Mesothelial cell of epicardium (in vitro differentiated cells): ENCODE data around the gene RALGPS1. TPM values are rescaled to one million over a fixed set of nuclear protein-coding genes. Genes with fewer than 3 reads are reported as not detected.
"Not testable (repeated sequence)": the region's sequence is repeated elsewhere in the genome, so short reads cannot be mapped to it uniquely, and the experiment has no call there.

Source experiments
- DNase-seq, 2 experiments: peaks; one replicate each; pipeline ENCODE4 v3.0.0; 2021; ENCODE audit warnings: low spot score in 2 of 2; ENCODE audit not compliant: unreplicated experiment in 2 of 2
- H3K27ac Mint-ChIP-seq: 2 replicates; pipeline ENCODE4 v1.8.0; 2021; ENCODE audit warnings: mixed read lengths
- H3K27me3 Mint-ChIP-seq: 2 replicates; pipeline ENCODE4 v1.8.0; 2021; ENCODE audit warnings: low read depth, mixed read lengths
- H3K36me3 Mint-ChIP-seq: 2 replicates; pipeline ENCODE4 v1.8.0; 2021; ENCODE audit warnings: mixed read lengths
- H3K4me1 Mint-ChIP-seq: 2 replicates; pipeline ENCODE4 v1.8.0; 2021; ENCODE audit warnings: mixed read lengths
- H3K4me3 Mint-ChIP-seq: 2 replicates; pipeline ENCODE4 v1.8.0; 2021; ENCODE audit warnings: mild to moderate bottlenecking, moderate library complexity, mixed read lengths
- H3K9me3 Mint-ChIP-seq: 2 replicates; pipeline ENCODE4 v1.8.0; 2021; ENCODE audit warnings: mixed read lengths
- total RNA-seq: library from RNA; stranded (reverse); gene quantifications from 3 replicates; pipeline ENCODE4 v1.2.1, GENCODE V29; 2021
- TF ChIP-seq, protein P1 (sequence below): fragments of 200-600 bp; sonication (generic); IDR thresholded peaks from one replicate; pipeline ENCODE4 v1.5.0; 2021; ENCODE audit warnings: antibody characterized with exemption; ENCODE audit not compliant: unreplicated experiment

The RALGPS1 gene
- total RNA-seq, 1 donor from 2014 or later: 25.6 TPM

DNA sequence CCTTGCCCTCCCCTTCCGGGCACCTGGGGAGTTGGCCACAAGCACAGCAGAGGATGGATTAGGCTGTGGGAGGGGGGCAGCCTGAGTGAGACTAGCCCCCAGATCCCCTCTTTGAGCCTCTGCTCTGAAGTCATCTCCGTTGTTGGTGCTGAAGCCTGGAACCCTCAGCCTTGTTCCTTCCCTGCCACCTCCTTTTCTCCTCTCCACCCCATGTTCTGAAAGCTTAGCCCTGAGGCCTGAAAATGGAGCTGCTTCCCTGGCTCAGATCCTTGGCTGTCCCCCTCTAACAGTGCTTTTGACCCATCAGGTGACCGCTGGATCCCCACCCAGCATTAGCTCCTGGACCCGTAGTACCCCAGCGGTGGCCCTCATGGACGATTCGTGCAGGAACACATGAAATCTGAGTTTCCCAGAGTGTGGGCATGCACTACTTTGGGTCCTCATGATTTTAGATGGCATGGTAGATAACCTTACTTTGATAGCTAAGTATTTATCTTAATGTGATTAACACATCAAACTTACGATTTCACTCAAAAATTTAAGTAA lies 229.4 kb downstream of the RALGPS1 start:
- Mint-ChIP-seq H3K4me1 (no peaks in the 10 kb centered on the region), H3K27me3 (no peaks in the 10 kb centered on the region), H3K36me3 (no peaks in the 10 kb centered on the region), H3K9me3 (peaks cover 7% of the 10 kb centered on the region), H3K27ac (no peak overlapping the region), H3K4me3 (no peak overlapping the region)
- TF ChIP-seq, protein P1, sequence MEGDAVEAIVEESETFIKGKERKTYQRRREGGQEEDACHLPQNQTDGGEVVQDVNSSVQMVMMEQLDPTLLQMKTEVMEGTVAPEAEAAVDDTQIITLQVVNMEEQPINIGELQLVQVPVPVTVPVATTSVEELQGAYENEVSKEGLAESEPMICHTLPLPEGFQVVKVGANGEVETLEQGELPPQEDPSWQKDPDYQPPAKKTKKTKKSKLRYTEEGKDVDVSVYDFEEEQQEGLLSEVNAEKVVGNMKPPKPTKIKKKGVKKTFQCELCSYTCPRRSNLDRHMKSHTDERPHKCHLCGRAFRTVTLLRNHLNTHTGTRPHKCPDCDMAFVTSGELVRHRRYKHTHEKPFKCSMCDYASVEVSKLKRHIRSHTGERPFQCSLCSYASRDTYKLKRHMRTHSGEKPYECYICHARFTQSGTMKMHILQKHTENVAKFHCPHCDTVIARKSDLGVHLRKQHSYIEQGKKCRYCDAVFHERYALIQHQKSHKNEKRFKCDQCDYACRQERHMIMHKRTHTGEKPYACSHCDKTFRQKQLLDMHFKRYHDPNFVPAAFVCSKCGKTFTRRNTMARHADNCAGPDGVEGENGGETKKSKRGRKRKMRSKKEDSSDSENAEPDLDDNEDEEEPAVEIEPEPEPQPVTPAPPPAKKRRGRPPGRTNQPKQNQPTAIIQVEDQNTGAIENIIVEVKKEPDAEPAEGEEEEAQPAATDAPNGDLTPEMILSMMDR: no peak
- DNase-seq: no peak

DNA sequence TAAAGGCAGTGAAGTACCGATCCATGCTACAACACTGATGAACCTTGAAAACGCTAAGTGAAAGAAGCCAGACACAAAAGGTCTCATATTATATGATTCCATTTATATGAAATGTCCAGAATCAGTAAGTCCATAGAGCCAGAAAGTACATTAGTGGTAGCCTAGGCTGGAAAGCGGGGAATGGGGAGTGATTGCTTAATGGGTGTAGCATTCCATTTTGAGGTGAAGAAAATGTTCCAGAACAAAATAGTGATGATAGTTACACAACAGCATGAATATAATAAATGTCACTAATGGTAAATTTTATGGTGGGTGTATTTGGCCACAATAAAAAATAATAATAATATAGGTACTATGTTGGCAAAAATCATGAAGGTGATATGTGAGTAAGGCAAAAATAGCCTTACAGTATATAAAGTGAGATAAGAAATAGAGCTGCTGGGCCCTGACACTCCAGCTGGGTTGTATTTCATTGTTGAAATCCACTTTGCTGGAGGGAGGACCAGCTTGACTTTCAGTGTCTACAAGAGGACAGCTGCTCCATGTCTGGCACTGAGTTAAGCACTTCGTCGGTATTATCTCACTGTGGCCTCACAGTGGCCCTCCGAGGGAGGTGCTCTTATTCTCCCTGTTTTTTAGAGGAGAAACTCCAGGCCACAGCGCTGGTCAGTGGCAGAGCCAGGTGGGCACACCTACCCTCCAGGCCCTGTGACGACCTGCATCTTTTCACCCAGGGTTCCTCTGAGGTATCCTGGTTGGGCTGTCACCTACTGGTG lies 230.3 kb downstream of the RALGPS1 start:
- Mint-ChIP-seq H3K27ac (no peak overlapping the region), H3K4me1 (no peaks in the 10 kb centered on the region), H3K9me3 (peaks cover 7% of the 10 kb centered on the region), H3K36me3 (no peaks in the 10 kb centered on the region), H3K4me3 (no peak overlapping the region), H3K27me3 (no peaks in the 10 kb centered on the region)
- TF ChIP-seq, protein P1: no peak
- no peak for DNase-seq

DNA sequence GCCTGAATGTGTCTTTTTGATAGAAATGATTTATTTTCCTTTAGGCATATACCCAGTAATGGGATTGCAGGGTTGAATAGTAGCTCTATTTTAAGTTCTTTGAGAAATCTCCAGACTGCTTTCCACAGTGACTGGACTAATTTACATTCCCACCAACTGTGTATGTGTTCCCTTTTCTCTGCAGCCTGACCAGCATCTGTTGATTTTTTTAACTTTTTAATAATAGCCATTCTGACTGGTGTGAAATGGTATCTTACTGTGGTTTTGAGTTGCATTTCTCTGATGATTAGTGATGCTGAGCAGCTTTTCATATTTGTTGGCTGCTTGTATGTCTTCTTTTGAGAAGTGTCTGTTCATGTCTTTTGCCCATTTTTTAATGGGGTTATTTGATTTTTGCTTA lies 232.3 kb downstream of the RALGPS1 start:
- H3K4me3 Mint-ChIP-seq, H3K36me3 Mint-ChIP-seq, DNase-seq, H3K27me3 Mint-ChIP-seq, H3K9me3 Mint-ChIP-seq, H3K4me1 Mint-ChIP-seq, H3K27ac Mint-ChIP-seq: not testable (repeated sequence)

DNA sequence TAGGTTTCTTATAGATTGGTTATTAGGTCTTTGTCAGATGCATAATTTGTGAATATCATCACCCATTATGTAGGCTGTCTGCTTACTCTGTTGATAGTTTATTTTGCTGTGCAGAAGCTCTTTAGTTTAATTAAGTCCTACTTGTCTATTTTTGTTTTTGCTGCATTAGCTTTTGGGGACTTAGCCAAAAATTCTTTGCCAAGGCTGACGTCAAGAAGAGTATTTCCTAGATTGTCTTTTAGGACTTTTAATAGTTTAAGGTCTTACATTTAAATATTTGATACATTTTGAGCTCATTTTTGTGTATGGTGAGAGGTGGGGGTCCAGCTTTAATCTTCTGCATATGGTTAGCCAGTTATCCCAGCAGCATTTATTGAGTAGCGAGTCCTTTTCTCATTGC lies 232.7 kb downstream of the RALGPS1 start:
- DNase-seq: no peak
- Mint-ChIP-seq H3K9me3 (peaks cover 7% of the 10 kb centered on the region), H3K27me3 (no peaks in the 10 kb centered on the region), H3K36me3 (no peaks in the 10 kb centered on the region), H3K4me1 (no peaks in the 10 kb centered on the region), H3K4me3 (no peak overlapping the region), H3K27ac (no peak overlapping the region)
- TF ChIP-seq, protein P1: no peak

DNA sequence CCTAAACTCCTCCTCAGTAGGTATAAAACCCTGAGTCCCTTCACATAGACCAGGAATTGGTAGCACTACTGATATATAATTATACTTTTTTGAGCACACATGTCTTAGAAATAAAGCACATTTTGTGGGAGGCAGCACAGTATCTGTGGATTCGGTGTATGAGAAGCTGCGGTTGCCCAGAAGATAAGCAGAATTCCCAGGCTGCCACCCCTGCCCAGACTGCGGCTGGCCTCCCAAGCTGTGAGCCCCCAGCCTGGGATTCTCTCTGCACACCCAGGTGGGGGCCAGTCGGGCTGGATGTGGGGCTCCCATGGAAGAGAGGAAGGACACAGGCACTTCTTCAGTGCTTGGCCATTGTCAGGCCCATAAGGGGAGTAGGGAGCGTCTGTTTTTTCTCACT lies 233.4 kb downstream of the RALGPS1 start:
- Mint-ChIP-seq H3K4me3 (no peak overlapping the region), H3K27me3 (no peaks in the 10 kb centered on the region), H3K36me3 (no peaks in the 10 kb centered on the region), H3K4me1 (no peaks in the 10 kb centered on the region), H3K27ac (no peak overlapping the region), H3K9me3 (peaks cover 7% of the 10 kb centered on the region)
- DNase-seq: no peak
- TF ChIP-seq, protein P1: no peak

DNA sequence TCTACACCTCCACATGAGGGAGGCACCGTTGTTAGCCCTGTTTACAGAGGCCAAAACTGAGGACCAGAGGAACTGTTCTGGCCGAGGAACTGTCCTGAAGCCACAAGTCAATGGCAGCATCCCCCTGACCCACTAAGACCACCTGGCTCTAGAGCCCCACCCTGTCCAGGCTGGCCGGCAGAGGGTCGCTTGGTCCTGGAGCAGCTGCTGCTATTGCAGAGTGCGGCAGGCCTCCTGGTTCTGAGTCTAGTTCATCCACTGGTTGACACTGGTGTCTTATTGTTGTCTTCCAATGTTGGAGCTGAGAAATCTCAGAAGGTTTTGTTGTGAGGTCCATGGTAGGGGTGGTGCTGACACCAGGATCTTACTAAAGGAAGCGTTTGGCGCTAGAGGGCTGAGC lies 234.4 kb downstream of the RALGPS1 start:
- H3K4me1 Mint-ChIP-seq: no peaks in the 10 kb centered on the region
- no peaks in the 10 kb centered on the region for H3K36me3 Mint-ChIP-seq
- H3K27me3 Mint-ChIP-seq: no peaks in the 10 kb centered on the region
- H3K9me3 Mint-ChIP-seq: peaks cover 7% of the 10 kb centered on the region
- H3K4me3 Mint-ChIP-seq: no peak overlapping the region
- DNase-seq: no peak
- no peak overlapping the region for H3K27ac Mint-ChIP-seq
- TF ChIP-seq, protein P1: no peak
